HG03066 (cell line): Measurements from ENCODE around the gene GPR55.

Experiments
- ATAC-seq: cut with Tn5 transposase; IDR thresholded peaks from one replicate; pipeline ENCODE4 v1.9.1; 2021; ENCODE audit warnings: low read depth; ENCODE audit not compliant: unreplicated experiment

Gene GPR55

GRCh38 chr2:230951396-230951795, 26.4 kb upstream of the GPR55 start:
- no peak for ATAC-seq

DNA sequence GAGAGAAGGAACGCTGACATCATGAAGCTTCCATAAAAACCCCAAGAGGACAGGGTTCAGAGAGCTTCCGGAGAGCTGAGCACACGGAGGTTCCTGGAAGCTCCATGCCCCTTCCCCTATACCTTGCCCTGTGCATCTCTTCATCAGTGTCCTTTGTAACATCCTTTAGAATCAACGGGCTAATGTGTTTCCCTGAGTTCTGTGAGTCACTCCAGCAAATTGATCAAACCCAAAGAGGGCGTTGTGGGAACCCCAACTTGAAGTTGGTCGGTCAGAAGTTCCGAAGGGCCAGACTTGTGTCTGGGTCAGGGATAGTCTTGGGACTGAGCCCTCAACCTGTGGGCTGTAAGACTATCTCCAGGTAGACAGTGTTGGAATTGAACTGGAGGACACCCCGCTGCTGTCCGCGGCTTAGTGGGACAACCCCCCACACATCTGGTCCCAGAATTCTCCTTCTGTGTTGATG, 25.9 kb upstream of the GPR55 start:
- ATAC-seq: no peak

DNA sequence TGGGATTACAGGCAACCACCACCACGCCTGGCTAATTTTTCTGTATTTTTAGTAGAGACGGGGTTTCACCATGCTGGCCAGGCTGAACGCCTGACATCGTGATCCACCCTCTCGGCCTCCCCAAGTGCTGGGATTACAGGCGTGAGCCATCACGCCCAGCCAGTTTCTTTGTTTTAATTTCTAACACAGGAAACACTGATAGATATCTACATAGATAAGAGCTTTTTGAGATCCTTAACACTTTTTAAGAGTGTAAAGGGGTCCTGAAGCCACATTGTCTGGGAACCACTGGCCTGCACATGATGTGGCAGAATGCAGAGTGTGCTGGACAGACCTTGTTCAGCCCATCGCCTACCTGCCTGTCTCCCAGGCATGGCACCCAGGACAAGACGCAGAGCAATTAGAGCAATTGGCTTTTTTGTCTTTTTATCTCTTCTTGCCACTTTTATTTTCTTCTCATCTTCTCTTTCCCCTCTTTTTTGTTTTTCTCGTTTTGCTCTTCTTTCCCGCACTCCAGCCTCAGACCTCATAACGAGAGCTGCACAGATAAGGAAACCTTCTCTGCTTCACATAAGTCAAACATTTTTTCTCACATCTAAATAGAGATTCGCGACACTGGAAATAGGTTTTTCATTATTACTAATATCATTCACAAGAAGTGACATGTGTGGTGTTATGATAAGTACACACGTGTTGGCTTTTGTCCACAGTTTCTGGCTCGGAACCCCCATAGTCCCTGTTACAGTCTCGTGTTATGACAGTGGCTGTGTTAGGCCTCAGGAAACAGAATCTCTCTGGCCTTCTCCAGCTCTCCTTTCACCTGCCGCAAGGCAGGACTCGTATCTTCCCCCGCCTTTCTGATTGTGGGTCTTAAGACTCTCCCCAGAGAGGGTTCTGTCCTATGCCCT, 25.2 kb upstream of the GPR55 start:
- ATAC-seq: peak; percentile 51

DNA sequence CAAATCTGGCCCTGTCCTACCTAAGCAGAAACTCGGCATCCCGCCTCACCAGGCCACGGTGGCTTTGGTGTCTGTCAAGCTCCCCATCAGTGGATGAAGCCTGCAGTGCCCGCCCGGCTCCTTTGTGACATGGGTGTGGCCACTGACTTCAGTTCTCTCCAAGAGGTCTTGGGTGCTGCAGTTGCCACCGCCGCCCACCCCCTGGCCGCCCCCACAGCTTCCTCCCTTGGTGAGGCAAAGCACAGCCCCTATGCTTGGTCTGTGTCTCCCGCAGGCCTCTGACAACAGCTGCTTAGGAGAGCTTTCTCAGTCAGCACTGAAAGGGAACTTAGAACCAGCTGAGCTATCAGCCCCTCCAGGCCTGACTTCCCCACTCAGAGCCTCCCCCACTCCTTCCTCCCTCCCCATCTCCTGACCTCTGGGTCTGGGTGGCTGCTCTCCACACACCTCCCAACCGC, 22.9 kb upstream of the GPR55 start:
- ATAC-seq: peak; percentile 40

GRCh38 chr2:230947235-230947576, 22.2 kb upstream of the GPR55 start:
- ATAC-seq: no peak

DNA sequence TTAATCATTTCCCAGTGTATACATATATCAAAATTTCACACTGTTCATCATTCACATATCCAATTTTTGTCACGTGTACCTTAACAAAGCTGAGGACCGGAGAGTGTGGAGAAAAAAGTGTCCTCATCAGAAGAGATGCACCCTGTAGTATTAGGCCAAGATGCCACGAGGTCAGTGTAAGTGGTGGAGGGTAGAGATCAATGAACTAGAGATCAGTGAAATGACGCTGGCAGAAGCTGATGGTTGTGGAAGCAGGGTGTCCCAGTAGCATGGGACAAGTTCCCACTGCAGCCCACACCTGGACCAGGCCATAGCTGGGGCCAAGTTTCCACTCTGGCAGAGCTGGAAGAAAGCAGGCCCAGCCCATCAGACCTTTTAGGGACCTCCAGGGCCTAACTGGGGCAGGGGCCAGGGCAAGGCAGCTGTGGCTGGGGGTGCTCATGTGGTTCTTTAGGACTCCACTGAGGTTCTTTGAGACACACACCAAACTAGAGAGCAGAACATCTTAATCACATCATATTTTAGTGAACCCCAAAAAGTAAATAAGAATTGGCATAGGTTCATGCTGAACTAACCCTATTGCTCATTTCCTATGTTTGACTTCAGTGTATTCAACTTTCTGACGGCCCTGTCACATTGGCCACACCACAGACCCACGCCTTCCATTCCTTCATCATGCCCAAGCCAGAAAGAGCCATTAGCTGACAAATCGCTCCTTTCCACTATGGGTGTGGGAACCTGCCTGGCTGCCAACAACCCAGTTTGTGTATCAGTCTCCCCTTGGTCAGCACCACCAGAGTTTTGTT, 21.6 kb upstream of the GPR55 start:
- ATAC-seq: no peak

- no peak for ATAC-seq
Measured at GRCh38 chr2:230944757-230945372, 19.8 kb upstream of the GPR55 start.

GRCh38 chr2:230944123-230944653, 19.1 kb upstream of the GPR55 start:
- peak; percentile 38 for ATAC-seq

- peak; percentile 66 for ATAC-seq
Measured at GRCh38 chr2:230942920-230943896, 18.2 kb upstream of the GPR55 start.

- no peak for ATAC-seq
Measured at GRCh38 chr2:230942371-230942770, 17.3 kb upstream of the GPR55 start.

GRCh38 chr2:230941202-230942180, 16.4 kb upstream of the GPR55 start:
- no peak for ATAC-seq

DNA sequence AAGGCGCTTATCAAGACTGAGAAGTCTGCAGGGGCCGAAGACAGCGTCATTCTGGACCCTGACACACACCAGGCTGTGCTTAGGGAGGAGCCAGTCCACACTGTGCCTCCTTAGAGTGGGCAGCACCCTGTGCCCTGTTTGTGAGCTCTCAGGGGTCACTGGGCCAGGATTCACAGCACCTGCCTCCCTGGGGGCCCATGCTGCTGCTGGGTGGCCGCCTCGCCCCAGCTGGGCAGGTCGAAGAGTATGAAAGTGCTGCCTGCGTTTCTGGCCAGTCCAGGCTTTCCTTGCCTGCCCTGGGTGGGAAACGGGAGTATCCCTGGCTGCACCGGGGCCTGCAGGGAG, 15.4 kb upstream of the GPR55 start:
- ATAC-seq: no peak

GRCh38 chr2:230939691-230940470, 14.8 kb upstream of the GPR55 start:
- no peak for ATAC-seq

DNA sequence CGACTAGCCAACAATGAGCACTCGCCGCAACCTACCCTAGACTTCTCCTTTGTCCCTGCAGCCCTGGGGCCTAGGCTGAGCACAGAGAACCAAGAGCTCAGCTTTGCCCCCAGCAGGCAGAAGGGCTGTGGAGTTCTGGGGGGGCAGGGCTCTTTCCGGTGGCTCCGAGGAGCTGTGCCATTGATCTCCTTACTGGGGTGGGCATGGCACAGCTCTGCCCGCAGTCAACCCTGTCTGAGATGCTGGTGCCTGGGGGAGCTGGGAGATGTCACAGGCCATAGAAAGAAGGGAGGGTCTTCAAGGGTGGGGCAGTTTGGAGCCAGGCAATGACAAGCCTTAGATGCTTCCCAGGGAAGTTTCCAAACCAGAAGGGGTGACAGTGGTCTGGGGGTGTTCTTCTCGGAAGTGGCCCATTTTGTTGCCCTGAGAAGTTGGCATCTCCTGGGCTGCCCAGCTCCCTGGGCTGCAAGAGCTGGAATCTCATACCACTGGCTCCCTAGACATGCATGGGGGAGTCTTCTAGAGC, 14.1 kb upstream of the GPR55 start:
- ATAC-seq: no peak

DNA sequence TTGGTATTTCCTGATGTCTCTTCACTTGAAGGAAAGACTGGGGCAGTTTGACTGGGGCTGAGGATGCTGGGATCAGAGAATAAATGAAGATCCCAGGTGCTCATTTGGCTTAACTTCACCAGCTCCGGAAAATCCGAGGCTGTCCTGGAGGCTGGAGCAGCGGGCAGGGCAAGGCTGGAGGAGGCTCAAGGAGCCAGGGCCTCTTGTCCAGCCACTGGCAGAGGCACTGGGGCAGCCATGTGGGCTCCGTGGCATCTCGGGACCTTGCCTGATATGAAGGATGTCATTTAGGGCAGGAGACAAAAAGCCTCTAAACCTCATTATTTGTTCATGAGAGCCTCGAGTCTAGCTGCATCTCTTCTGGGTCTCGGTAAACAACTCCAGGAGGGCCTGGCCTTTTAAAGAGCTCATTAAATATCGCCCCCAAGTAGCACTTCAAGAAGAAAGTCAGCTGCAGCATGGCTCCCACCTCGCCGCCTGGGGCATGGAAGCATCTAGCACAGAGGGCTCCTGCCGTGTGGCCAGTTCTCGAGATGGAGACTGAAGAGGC, 13.5 kb upstream of the GPR55 start:
- ATAC-seq: no peak

- ATAC-seq: no peak
Measured at GRCh38 chr2:230938098-230938497, 13.1 kb upstream of the GPR55 start.

- ATAC-seq: no peak
Measured at GRCh38 chr2:230937362-230937761, 12.3 kb upstream of the GPR55 start.
